Thyroid gland (tissue), 4 donors: ENCODE results near the gene SLC9C1.

Source experiments
- POLR2A ChIP-seq, 2 donors: fragments of 450-650 bp; IDR thresholded peaks; one replicate each; pipeline ENCODE4 v1.6.1; 2017; ENCODE audit warnings: antibody characterized with exemption in 2 of 2, mild to moderate bottlenecking in 2 of 2, moderate library complexity in 1 of 2
- TF ChIP-seq, protein P1 (sequence below), 6 experiments: fragments of 200-600 bp in 3 of 6; fragments of 450-650 bp in 3 of 6; sonication (generic) in 3 of 6; IDR thresholded peaks; one replicate each; pipeline ENCODE4 v1.5.1; 2016 to 2019; ENCODE audit warnings: antibody characterized with exemption in 6 of 6, mild to moderate bottlenecking in 2 of 6, inconsistent platforms in 1 of 6, moderate library complexity in 1 of 6

DNA sequence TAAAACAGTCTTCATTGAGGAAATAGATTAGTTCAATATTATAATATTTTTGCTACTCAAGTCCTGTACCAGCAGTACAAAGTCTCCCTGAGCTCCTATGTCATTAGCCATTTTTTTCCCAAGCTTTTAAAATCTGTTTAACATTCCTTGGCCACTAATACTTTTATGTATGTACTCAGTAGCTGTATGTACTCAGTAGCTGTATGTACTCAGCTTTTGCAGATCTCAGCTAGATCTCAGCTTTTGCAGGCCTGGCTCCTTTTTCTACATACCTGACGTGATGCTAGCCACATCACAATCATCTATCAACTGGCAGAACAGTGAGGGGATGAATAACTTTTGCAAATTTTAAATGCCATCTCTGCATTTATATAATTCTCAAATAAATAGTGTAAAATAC, 13.8 kb downstream of the SLC9C1 start:
- TF ChIP-seq, protein P1, sequence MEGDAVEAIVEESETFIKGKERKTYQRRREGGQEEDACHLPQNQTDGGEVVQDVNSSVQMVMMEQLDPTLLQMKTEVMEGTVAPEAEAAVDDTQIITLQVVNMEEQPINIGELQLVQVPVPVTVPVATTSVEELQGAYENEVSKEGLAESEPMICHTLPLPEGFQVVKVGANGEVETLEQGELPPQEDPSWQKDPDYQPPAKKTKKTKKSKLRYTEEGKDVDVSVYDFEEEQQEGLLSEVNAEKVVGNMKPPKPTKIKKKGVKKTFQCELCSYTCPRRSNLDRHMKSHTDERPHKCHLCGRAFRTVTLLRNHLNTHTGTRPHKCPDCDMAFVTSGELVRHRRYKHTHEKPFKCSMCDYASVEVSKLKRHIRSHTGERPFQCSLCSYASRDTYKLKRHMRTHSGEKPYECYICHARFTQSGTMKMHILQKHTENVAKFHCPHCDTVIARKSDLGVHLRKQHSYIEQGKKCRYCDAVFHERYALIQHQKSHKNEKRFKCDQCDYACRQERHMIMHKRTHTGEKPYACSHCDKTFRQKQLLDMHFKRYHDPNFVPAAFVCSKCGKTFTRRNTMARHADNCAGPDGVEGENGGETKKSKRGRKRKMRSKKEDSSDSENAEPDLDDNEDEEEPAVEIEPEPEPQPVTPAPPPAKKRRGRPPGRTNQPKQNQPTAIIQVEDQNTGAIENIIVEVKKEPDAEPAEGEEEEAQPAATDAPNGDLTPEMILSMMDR (IDR thresholded peaks at IDR 0.05): no peak
- TF ChIP-seq POLR2A (IDR thresholded peaks at IDR 0.05): no peak
